Osteocyte (in vitro differentiated cells): ENCODE results near the gene DLX6. TPM values are rescaled to one million over a fixed set of nuclear protein-coding genes. Genes with fewer than 3 reads are reported as not detected.
A peak's percentile ranks its signal among the peaks of the same experiment; 100 is the strongest.

ENCODE experiments used
- DNase-seq: peaks from one replicate; pipeline ENCODE4 v3.0.0; 2021; ENCODE audit warnings: mixed read lengths; ENCODE audit not compliant: unreplicated experiment; ENCODE audit errors: extremely low spot score
- H3K27ac Mint-ChIP-seq: one replicate; pipeline ENCODE4 v1.8.0; 2021; ENCODE audit warnings: mild to moderate bottlenecking, mixed read lengths; ENCODE audit not compliant: unreplicated experiment
- H3K27me3 Mint-ChIP-seq: one replicate; pipeline ENCODE4 v1.8.0; 2021; ENCODE audit warnings: mixed read lengths; ENCODE audit not compliant: unreplicated experiment
- H3K36me3 Mint-ChIP-seq: one replicate; pipeline ENCODE4 v1.8.0; 2021; ENCODE audit warnings: mixed read lengths; ENCODE audit not compliant: unreplicated experiment
- H3K4me1 Mint-ChIP-seq: one replicate; pipeline ENCODE4 v1.8.0; 2021; ENCODE audit warnings: mixed read lengths; ENCODE audit not compliant: unreplicated experiment
- H3K4me3 Mint-ChIP-seq: one replicate; pipeline ENCODE4 v1.8.0; 2021; ENCODE audit warnings: mild to moderate bottlenecking, moderate library complexity, mixed read lengths; ENCODE audit not compliant: unreplicated experiment
- H3K9me3 Mint-ChIP-seq: one replicate; pipeline ENCODE4 v1.8.0; 2021; ENCODE audit warnings: mixed read lengths; ENCODE audit not compliant: unreplicated experiment
- CTCF ChIP-seq: fragments of 200-600 bp; sonication (generic); IDR thresholded peaks from 2 replicates; pipeline ENCODE4 v1.5.0; 2021; ENCODE audit warnings: antibody characterized with exemption, mild to moderate bottlenecking, moderate library complexity
- total RNA-seq: library from RNA; stranded (reverse); gene quantifications from 2 replicates; pipeline ENCODE4 v1.2.1, GENCODE V29; 2021

Gene DLX6
- total RNA-seq, 1 donor from 2014 or later, result 1.5 TPM

- Mint-ChIP-seq H3K27me3 (peaks cover 77% of the 10 kb centered on the region), H3K36me3 (peaks cover 13% of the 10 kb centered on the region), H3K27ac (peak within 1 kb of the TSS; percentile 69), H3K4me3 (peak within 1 kb of the TSS; percentile 93), H3K9me3 (no peaks in the 10 kb centered on the region), H3K4me1 (peaks cover 53% of the 10 kb centered on the region)
- no peak for TF ChIP-seq CTCF
- no peak for DNase-seq
These were observed 19.1 kb downstream of the DLX6 start, which contains the start of gene DLX5 for GRCh38 chr7:97024209-97025129. Gene DLX5 (minus strand): TSS chr7:97024831. CDS start chr7:97024623, 208 bp downstream.

- Mint-ChIP-seq H3K27ac (no peak overlapping the region), H3K27me3 (peaks cover 76% of the 10 kb centered on the region), H3K36me3 (peaks cover 13% of the 10 kb centered on the region), H3K9me3 (no peaks in the 10 kb centered on the region), H3K4me3 (peak overlapping the region; percentile 93), H3K4me1 (peaks cover 53% of the 10 kb centered on the region)
- no peak for DNase-seq
- no peak for TF ChIP-seq CTCF
These were observed 19.8 kb downstream of the DLX6 start for GRCh38 chr7:97025130-97025499.

GRCh38 chr7:97025983-97026714 is 20.8 kb downstream of the DLX6 start:
- peaks cover 71% of the 10 kb centered on the region for H3K27me3 Mint-ChIP-seq
- TF ChIP-seq CTCF, result no peak

GRCh38 chr7:97026715-97027426 is 21.5 kb downstream of the DLX6 start:
- no peak for TF ChIP-seq CTCF
- peak overlapping the region; percentile 75 for H3K4me3 Mint-ChIP-seq
- H3K4me1 Mint-ChIP-seq, result peaks cover 46% of the 10 kb centered on the region
- peaks cover 72% of the 10 kb centered on the region for H3K27me3 Mint-ChIP-seq
- no peak for DNase-seq
- no peaks in the 10 kb centered on the region for H3K9me3 Mint-ChIP-seq
- peak overlapping the region; percentile 80 for H3K27ac Mint-ChIP-seq
- peaks cover 7% of the 10 kb centered on the region for H3K36me3 Mint-ChIP-seq

More at GRCh38 chr7:97025983-97026714, 20.8 kb downstream of the DLX6 start:
- no peak overlapping the region for H3K4me3 Mint-ChIP-seq
- no peak for DNase-seq
- no peak overlapping the region for H3K27ac Mint-ChIP-seq
- H3K4me1 Mint-ChIP-seq, result peaks cover 48% of the 10 kb centered on the region
- peaks cover 7% of the 10 kb centered on the region for H3K36me3 Mint-ChIP-seq
- no peaks in the 10 kb centered on the region for H3K9me3 Mint-ChIP-seq
